H9 (cell line): ENCODE measurements around the gene CDH20. TPM values are rescaled to one million over a fixed set of nuclear protein-coding genes. Genes with fewer than 3 reads are reported as not detected.

Experiments
- DNase-seq: peaks from one replicate; pipeline ENCODE4 v3.0.0-alpha.2; 2017
- H2AFZ ChIP-seq: one replicate; pipeline ENCODE4 v1.6.1; 2013; ENCODE audit warnings: mild to moderate bottlenecking, low read length, control low read depth, moderate library complexity
- H2AK5ac ChIP-seq: 2 replicates; pipeline ENCODE4 v1.6.1; 2013; ENCODE audit warnings: low read length, control low read depth, mixed read lengths; ENCODE audit not compliant: insufficient read length
- H2BK120ac ChIP-seq: one replicate; pipeline ENCODE4 v1.6.1; 2013; ENCODE audit warnings: low read depth, mild to moderate bottlenecking, low read length, control low read depth, inconsistent platforms; ENCODE audit not compliant: poor library complexity, severe bottlenecking
- H2BK12ac ChIP-seq: 2 replicates; pipeline ENCODE4 v1.6.1; 2013; ENCODE audit warnings: low read length, control low read depth, mixed read lengths, low read depth; ENCODE audit not compliant: insufficient read length
- H2BK15ac ChIP-seq: 2 replicates; pipeline ENCODE4 v1.6.1; 2013; ENCODE audit warnings: low read depth, low read length, control low read depth
- H2BK20ac ChIP-seq: one replicate; pipeline ENCODE4 v1.6.1; 2013; ENCODE audit warnings: low read depth, mild to moderate bottlenecking, low read length, control low read depth, inconsistent platforms; ENCODE audit not compliant: poor library complexity, severe bottlenecking
- H2BK5ac ChIP-seq: 2 replicates; pipeline ENCODE4 v1.6.1; 2013; ENCODE audit warnings: low read length, control low read depth, mixed read lengths; ENCODE audit not compliant: insufficient read length
- H3K14ac ChIP-seq: 2 replicates; pipeline ENCODE4 v1.6.1; 2013; ENCODE audit warnings: low read length, control low read depth; ENCODE audit not compliant: insufficient read depth
- H3K18ac ChIP-seq: 2 replicates; pipeline ENCODE4 v1.6.1; 2013; ENCODE audit warnings: low read depth, mild to moderate bottlenecking, mixed read lengths, low read length, control low read depth; ENCODE audit not compliant: insufficient read length
- H3K23ac ChIP-seq: 2 replicates; pipeline ENCODE4 v1.6.1; 2013; ENCODE audit warnings: low read length, control low read depth, mixed read lengths, low read depth; ENCODE audit not compliant: insufficient read length
- H3K23me2 ChIP-seq: 2 replicates; pipeline ENCODE4 v1.6.1; 2013; ENCODE audit warnings: low read depth, mild to moderate bottlenecking, mixed read lengths, low read length, control low read depth; ENCODE audit not compliant: insufficient read length, poor library complexity, severe bottlenecking
- H3K27ac ChIP-seq: 2 replicates; pipeline ENCODE4 v1.5.1; 2013; ENCODE audit warnings: low read length, control low read depth, mixed read lengths, low read depth; ENCODE audit not compliant: insufficient read length
- H3K27me3 ChIP-seq: 2 replicates; pipeline ENCODE4 v1.6.1; 2013; ENCODE audit warnings: low read length, control low read depth, inconsistent platforms; ENCODE audit not compliant: insufficient read depth
- H3K4ac ChIP-seq: 2 replicates; pipeline ENCODE4 v1.6.1; 2013; ENCODE audit warnings: low read depth, mild to moderate bottlenecking, control low read depth, inconsistent platforms, low read length, moderate library complexity
- H3K4me1 ChIP-seq: 2 replicates; pipeline ENCODE4 v1.6.1; 2013; ENCODE audit warnings: low read length, control low read depth, inconsistent platforms; ENCODE audit not compliant: insufficient read depth
- H3K4me2 ChIP-seq: 2 replicates; pipeline ENCODE4 v1.6.1; 2013; ENCODE audit warnings: low read length, control low read depth, mixed read lengths; ENCODE audit not compliant: insufficient read length, insufficient read depth
- H3K56ac ChIP-seq: 2 replicates; pipeline ENCODE4 v1.6.1; 2013; ENCODE audit warnings: low read depth, mild to moderate bottlenecking, mixed read lengths, low read length, control low read depth; ENCODE audit not compliant: insufficient read length
- H3K79me1 ChIP-seq: 2 replicates; pipeline ENCODE4 v1.6.1; 2013; ENCODE audit warnings: low read depth, mild to moderate bottlenecking, moderate library complexity, low read length, control low read depth, inconsistent platforms; ENCODE audit not compliant: insufficient read depth, poor library complexity, severe bottlenecking
- H3K79me2 ChIP-seq: 2 replicates; pipeline ENCODE4 v1.6.1; 2013; ENCODE audit warnings: low read length, control low read depth, inconsistent platforms; ENCODE audit not compliant: insufficient read depth
- H3K9ac ChIP-seq: 2 replicates; pipeline ENCODE4 v1.6.1; 2013; ENCODE audit warnings: low read length, control low read depth, mixed read lengths; ENCODE audit not compliant: insufficient read length; ENCODE audit errors: extremely low read depth
- H3K9me3 ChIP-seq: one replicate; pipeline ENCODE4 v1.6.1; 2013; ENCODE audit warnings: low read depth, low read length, inconsistent platforms; ENCODE audit not compliant: control insufficient read depth
- H3T11ph ChIP-seq: one replicate; pipeline ENCODE4 v1.6.1; 2013; ENCODE audit warnings: mild to moderate bottlenecking, low read length, control low read depth, inconsistent platforms
- H4K20me1 ChIP-seq: one replicate; pipeline ENCODE4 v1.6.1; 2013; ENCODE audit not compliant: control insufficient read depth, insufficient read length, insufficient read depth
- H4K5ac ChIP-seq: 2 replicates; pipeline ENCODE4 v1.6.1; 2013; ENCODE audit warnings: low read depth, mild to moderate bottlenecking, mixed read lengths, low read length, control low read depth; ENCODE audit not compliant: insufficient read length
- H4K8ac ChIP-seq: replicated peaks from 2 replicates; pipeline ENCODE4 v1.6.1; 2013; ENCODE audit warnings: low read length, control low read depth, mixed read lengths, low read depth; ENCODE audit not compliant: insufficient read length
- H4K91ac ChIP-seq: 2 replicates; pipeline ENCODE4 v1.6.1; 2013; ENCODE audit warnings: low read depth, mild to moderate bottlenecking, moderate library complexity, mixed read lengths, low read length, control low read depth; ENCODE audit not compliant: insufficient read length
- H3K27ac Mint-ChIP-seq, 3 experiments: 2 replicates in 2 of 3; 3 replicates in 1 of 3; pipeline ENCODE4 v1.8.0; 2020 to 2021; ENCODE audit warnings: mixed read lengths in 3 of 3, mild to moderate bottlenecking in 1 of 3, moderate library complexity in 1 of 3
- H3K27me3 Mint-ChIP-seq: 2 replicates; pipeline ENCODE4 v1.8.0; 2021; ENCODE audit warnings: low read depth, mild to moderate bottlenecking, moderate library complexity, mixed read lengths
- H3K36me3 Mint-ChIP-seq, 3 experiments: 2 replicates in 2 of 3; 3 replicates in 1 of 3; pipeline ENCODE4 v1.8.0; 2020 to 2021; ENCODE audit warnings: low read depth in 3 of 3, mixed read lengths in 3 of 3; ENCODE audit not compliant: insufficient read depth in 1 of 3
- H3K4me1 Mint-ChIP-seq, 2 experiments: 2 replicates each; pipeline ENCODE4 v1.8.0; 2020; ENCODE audit warnings: mixed read lengths in 2 of 2
- H3K4me3 Mint-ChIP-seq, 2 experiments: 2 replicates in 1 of 2; 3 replicates in 1 of 2; pipeline ENCODE4 v1.8.0; 2020 to 2021; ENCODE audit warnings: mild to moderate bottlenecking in 2 of 2, mixed read lengths in 2 of 2, moderate library complexity in 1 of 2
- H3K9me3 Mint-ChIP-seq, 2 experiments: 2 replicates in 1 of 2; 3 replicates in 1 of 2; pipeline ENCODE4 v1.8.0; 2020; ENCODE audit warnings: mild to moderate bottlenecking in 2 of 2, mixed read lengths in 2 of 2, moderate library complexity in 1 of 2
- WGBS: extraction: QIAGEN DNeasy Blood & Tissue Kit; methylation state at CpG from one replicate; pipeline ENCODE4 v1.1.7; 2013; ENCODE audit warnings: missing lambda C conversion rate, low lambda C conversion rate, mixed read lengths; ENCODE audit not compliant: insufficient read length; ENCODE audit errors: extremely low coverage; 5-methylcytosine and 5-hydroxymethylcytosine counted together
- total RNA-seq: library from RNA; stranded (reverse); gene quantifications from 2 replicates; pipeline ENCODE4 v1.2.1, GENCODE V29; 2021
- TF ChIP-seq, protein P1 (sequence below): fragments of 200-600 bp; sonication (generic); conservative IDR thresholded peaks from 3 replicates; pipeline ENCODE4 v1.8.0; 2021; ENCODE audit warnings: antibody characterized with exemption, mild to moderate bottlenecking

Gene CDH20
- total RNA-seq, 1 experiment from 2014 or later: not detected

- no peak for DNase-seq
- Histone ChIP-seq H2BK20ac (no peak overlapping the region), H2AFZ (no peak overlapping the region), H3K27ac (no peak overlapping the region), H3K79me1 (no peaks in the 10 kb centered on the region), H3K27me3 (peaks cover 4% of the 10 kb centered on the region; the same call in 1 of the 2 replicates), H3K23me2 (peaks cover 10% of the 10 kb centered on the region), H3T11ph (no peak overlapping the region), H3K4me1 (no peaks in the 10 kb centered on the region), H3K79me2 (no peaks in the 10 kb centered on the region), H4K91ac (no peak overlapping the region), H3K56ac (no peak overlapping the region), H3K14ac (no peak overlapping the region), H2AK5ac (no peak overlapping the region), H3K9me3 (no peaks in the 10 kb centered on the region), H3K18ac (no peak overlapping the region), H2BK120ac (no peak overlapping the region), H3K4ac (no peak overlapping the region), H3K9ac (no peak overlapping the region), H3K4me2 (no peak overlapping the region), H2BK15ac (no peak overlapping the region), H4K20me1 (no peaks in the 10 kb centered on the region), H4K5ac (no peak overlapping the region), H3K23ac (no peak overlapping the region), H4K8ac (no peak overlapping the region), H2BK5ac (no peak overlapping the region), H2BK12ac (no peak overlapping the region)
- no CpG with 5 or more reads among the region's 10 CpGs for WGBS
- Mint-ChIP-seq H3K27me3 (peaks cover 62% of the 10 kb centered on the region), H3K4me1 (peaks cover 12% of the 10 kb centered on the region in 2 experiments), H3K9me3 (no peaks in the 10 kb centered on the region), H3K4me3 (no peak overlapping the region), H3K36me3 (no peaks in the 10 kb centered on the region), H3K27ac (no peak overlapping the region)
- TF ChIP-seq, protein P1, sequence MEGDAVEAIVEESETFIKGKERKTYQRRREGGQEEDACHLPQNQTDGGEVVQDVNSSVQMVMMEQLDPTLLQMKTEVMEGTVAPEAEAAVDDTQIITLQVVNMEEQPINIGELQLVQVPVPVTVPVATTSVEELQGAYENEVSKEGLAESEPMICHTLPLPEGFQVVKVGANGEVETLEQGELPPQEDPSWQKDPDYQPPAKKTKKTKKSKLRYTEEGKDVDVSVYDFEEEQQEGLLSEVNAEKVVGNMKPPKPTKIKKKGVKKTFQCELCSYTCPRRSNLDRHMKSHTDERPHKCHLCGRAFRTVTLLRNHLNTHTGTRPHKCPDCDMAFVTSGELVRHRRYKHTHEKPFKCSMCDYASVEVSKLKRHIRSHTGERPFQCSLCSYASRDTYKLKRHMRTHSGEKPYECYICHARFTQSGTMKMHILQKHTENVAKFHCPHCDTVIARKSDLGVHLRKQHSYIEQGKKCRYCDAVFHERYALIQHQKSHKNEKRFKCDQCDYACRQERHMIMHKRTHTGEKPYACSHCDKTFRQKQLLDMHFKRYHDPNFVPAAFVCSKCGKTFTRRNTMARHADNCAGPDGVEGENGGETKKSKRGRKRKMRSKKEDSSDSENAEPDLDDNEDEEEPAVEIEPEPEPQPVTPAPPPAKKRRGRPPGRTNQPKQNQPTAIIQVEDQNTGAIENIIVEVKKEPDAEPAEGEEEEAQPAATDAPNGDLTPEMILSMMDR: no peak
Observed at GRCh38 chr18:61335684-61336555, 2.7 kb downstream of the CDH20 start.
